Hindlimb muscle (tissue), 1 donor: ENCODE data around the gene CIAO3. TPM values are rescaled to one million over a fixed set of nuclear protein-coding genes. Genes with fewer than 3 reads are reported as not detected.
"Not testable (repeated sequence)": the region's sequence is repeated elsewhere in the genome, so short reads cannot be mapped to it uniquely, and the experiment has no call there.

Experiments used
- DNase-seq: peaks from one replicate; pipeline ENCODE4 v3.0.0-alpha.2; 2013
- polyA plus RNA-seq: library from polyadenylated mRNA; unstranded; fragments of 120-200 nt; gene quantifications from one replicate; pipeline ENCODE4 v1.2.1, GENCODE V29; 2013; ENCODE audit not compliant: insufficient read length

Gene CIAO3
- polyA plus RNA-seq, 1 donor: 17.1 TPM

DNA sequence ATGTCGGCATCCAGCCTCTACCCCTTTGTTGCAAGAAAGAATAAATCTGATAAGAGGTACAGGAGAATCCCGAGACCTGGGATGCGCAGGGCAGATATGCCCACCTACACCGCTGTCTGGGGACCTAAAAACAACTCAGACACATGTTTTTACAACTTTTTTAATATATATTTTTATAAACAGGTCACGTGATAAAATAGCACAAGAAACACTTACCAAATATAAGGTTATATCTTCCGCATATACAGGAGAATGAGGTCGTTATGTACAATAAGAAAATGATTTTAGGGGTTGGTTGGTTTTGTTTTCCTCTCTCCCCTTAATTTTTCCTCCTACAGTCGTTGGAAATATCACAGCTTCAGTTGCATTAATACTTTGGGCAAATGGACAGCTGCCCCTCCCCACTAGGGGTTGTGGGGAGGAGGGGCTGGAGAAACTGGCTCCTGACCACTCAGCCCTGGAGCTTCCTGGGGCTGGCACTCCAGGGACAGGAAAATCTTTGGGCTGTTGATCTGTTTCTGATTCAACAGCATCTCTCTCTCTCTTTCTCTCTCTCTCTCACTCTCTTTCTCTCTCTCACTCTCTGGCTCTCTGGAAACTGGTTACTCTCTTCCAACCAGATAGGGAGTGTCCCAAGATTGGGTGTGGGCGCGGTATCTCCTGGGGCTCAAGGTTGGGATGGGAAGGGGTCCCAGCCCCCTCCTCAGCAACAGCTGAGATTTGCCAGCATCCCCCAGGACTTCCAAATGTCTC is 48.3 kb downstream of the CIAO3 start:
- DNase-seq: no peak

DNA sequence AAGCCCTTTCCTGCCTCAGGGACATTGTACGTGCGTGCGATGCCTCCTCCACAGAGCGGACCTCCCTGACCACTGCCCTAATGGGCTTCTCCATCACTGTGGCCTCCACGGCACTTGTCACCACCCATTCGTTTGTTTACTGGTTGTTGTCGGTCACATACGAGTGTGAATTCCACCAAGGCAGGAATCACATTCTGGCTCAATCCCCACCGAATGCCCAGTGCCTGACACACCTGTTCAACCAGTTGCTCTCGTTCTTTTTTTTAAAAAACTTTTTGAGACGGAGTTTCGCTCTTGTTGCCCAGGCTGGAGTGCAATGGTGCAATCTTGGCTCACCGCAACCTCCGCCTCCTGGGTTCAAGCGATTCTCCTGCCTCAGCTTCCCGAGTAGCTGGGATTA is 49.6 kb downstream of the CIAO3 start:
- not testable (repeated sequence) for DNase-seq

DNA sequence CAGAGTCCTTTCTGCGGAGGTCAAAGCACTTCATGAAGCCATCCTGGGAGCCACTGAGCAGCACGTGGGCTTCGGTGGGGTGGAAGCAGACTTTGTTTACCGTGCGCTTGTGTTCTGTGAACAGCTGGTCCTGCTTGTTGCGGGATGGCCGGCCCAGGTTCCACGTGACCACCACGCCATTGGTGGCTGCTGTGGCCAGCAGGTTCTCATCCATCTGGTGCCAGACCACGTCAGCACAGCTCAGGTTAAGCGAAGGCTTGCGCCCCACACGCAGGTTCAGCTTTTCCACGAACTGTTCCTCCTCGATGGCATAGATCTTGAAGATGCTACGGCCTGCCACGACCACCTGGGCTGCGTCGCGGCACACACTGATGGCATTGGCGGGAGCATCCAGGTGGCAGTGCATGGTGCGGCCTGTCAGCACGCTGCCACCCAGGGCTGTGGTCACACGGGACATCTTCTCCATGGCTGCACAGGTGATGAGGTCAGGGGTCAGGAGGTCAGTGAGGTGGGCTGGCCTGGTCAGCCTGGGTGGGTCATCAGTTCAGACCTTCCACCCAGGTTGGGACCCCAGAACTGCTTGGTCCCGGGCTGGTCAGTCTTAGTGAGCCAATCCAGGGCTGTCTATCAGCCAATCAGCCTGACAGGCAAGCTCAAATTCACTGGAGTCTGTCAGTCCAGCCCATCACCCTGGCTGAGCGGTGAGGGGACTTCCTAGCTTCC is 51.5 kb downstream of the CIAO3 start:
- DNase-seq: no peak

DNA sequence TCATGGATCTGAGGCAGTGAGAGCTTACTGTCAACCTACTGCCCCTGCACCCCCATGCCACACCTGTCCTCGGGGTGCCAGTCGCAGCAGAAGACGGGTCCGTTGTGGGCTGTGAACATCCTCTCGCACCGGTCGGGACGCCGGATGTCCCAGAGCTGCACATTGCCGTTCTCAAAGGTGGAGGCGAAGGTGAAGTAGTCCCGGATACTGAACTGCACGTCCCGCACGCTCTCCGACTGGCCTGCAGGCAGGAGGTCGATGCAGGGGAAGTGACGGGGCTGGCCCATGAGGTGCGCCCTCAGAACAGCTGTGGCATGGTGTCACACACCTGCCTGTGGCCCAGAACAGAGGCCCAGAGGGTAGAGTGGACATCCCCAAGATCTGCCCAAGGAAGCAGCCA is 53.3 kb downstream of the CIAO3 start:
- DNase-seq: no peak

DNA sequence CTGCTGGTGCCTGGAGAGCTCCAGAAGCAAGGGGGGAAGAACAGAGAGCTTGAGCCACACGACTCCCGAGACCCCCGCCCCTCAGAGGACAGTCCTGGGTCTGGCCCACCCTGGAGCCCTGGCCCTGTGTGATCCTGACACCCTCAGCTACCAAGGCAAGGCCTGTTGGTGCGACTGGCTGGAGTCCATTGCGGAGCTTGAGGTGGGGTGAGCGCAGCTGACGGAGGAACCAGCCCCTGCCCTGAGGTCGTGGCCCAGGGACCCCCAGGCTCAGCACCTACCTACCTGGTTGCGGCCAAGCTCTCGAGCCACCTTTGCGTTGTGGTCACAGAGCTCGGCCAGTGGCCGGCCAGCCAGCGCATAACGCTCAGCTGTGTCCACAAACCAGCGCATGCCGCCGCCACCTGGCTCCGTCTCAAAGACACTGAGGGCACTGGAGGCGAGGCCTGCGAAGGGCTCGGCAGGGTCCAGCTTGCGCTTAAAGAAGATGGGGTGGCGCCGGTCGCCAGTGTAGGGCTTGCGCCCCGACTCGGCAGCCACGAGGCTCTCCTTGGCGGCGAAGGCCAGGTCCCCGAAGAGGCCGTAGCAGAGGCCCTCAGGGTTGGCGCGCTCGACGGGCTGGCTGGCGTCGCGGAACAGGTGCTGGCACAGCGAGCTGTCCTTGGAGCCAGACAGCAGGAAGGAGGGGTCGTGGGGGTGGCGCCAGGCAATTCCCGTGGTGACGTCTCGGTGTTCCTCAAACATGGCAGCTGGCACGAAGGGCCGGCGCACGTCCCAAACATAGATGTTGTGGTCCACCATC is 54.1 kb downstream of the CIAO3 start:
- no peak for DNase-seq

DNA sequence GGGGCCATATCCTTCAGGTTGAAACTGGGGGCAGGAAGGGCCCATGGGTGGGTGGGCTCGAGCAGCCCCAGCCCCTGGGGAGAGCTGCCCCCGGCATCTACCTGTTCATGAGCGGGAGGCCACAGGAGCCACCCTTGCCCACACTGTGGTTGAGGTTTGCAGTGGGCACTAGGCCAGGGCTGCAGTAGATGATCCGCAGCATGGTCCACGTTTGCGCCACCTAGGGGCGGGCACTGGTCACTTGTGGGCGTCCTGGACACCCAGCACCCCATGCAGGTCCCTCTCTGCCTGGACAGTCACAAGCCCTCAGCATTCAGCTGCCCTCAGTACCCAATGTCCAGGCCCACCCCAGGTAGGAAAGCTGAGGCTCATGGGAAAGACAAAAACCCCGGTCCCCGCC is 54.8 kb downstream of the CIAO3 start:
- no peak for DNase-seq

DNA sequence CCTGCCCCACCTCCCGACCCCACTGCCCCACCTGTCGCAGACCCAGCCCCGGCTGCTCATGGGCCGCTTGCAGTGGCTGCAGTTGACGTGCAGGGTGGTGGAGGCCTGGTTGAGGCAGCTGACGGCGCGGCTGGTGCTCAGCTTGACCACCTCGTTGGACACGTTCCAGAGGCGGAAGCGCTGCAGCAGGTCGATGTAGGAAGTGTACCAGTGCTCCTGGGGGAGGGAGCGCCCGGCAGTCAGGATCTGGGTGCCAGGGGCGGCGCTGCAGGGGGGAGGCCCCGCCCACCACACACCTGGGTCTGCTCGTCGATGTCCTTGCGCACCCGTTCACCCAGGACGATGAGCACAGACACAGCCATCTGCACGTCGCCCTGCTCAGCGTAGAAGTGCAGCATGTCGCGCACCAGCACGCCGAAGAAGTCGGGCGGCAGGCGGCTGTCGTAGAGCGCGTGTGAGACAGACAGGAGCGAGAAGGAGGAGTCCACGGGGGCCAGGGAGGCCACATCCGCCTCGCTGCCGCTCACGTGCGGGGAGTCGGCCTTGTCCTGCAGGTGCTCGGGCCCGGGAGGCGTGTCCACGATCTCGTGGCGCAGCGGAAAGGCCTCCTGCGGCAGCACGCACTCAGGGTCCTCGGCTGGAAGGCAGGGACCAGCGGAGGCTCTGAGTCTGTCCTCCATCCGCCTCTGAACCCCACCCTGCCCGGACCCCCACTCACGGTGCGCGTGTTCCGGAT is 55.7 kb downstream of the CIAO3 start:
- no peak for DNase-seq

DNA sequence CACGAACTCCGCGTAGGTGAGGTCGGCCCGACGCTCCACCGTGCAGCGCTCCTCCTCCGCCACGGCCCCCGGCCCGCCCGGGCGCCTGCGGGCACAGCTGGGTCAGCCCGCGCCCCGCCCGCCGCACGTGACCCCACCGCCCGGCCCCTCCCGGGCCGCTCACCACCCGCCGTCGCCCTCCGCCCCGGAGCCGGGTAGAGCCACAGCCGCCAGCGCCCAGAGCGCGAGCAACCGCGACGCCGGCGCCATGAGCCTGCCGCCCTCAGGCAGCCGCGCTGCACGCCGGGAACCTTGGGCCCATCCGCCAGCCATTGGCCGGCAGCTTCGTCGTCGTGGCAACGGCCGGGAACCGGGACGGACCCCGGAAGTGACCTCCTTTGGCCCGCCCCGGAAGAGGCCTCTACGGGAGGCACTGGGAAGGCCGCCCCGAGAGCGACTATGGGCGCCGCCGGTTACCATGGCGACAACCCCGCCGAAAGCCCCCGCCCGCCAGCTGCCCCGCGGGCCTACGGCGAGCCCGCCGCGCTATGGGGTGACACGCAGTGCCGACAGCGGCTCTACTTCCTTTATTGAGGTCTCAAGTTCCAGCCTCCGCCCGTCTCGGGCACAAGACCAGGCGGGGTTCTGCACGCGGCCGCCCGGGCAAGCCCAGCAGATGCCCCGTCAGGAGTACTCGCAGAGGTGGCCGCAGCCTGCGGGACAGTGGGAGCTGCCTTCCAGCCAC is 56.6 kb downstream of the CIAO3 start, which contains the start of gene JMJD8:
JMJD8 (minus strand) TSS at position 264 of the 724 bp plus-strand sequence; CDS start at position 249, 15 bp downstream.
- DNase-seq: peak; percentile 97

DNA sequence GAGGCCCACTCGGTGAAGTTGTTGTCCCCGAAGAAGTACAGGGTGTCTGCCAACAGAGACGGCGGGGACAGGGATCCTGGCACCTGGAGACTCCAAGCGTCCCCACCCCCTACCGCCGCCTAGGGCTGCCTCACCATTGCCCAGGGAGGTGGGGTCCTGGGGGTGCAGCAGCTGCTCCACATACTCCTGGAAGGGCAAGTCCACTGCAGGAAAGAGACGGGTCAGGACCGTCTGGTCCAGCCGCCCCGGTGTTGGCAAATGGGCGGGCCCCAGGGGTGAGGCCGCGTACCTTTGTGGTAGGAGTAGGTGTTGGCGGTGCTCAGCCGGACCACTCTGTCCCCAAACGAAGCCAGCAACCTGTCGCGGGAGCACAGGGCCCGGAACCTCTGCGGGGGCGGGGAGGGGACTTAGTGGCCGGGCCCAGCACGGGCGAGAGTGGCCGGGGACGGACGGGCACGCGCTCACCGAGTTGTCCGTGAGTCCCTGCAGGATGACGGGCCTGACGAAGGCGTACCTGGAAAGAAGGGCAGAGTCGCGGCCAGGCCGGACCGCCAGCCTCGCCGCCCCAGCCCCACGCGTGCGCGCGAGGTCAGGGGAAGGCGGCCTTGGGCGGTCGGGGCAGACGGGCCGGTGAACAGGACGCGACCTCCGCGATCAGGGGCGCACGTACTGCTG is 57.3 kb downstream of the CIAO3 start:
- DNase-seq: no peak

DNA sequence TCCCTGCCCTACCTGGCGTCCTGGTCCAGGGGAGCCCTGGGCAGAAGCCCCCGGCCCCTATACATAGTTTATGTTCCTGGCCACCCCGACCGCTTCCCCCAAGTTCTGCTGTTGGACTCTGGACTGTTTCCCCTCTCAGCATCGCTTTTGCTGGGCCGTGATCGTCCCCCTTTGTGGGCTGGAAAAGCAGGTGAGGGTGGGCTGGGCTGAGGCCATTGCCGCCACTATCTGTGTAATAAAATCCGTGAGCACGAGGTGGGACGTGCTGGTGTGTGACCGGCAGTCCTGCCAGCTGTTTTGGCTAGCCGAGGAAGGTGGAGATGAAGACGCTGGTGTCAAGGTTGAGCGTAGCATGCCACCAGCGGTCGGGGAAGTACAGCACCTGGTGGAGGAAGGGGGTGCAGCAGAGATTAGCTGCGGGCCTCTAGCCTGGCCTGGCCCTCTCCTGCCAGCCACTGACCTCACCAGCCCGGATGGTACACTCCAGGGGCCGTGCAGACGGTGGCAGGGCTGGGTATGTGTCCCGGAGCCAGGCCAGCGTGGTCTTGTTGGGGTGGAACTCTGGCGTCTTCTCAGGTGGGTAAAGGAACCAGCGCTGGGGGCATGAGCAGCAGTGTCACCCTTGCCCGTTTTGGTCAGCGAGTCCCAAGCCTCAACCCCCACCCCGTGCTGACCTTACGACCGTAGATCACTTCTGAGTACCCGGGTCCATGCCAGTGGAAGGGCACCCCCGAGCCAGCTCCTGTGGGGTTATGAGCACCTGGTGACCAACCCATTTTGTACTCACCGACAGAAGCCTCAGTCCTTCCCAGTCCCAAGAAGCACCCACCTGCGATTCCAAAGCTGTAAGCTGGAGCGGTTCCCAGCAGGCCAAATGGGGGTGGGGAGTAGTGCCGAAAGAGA is 58.1 kb downstream of the CIAO3 start:
- no peak for DNase-seq

DNA sequence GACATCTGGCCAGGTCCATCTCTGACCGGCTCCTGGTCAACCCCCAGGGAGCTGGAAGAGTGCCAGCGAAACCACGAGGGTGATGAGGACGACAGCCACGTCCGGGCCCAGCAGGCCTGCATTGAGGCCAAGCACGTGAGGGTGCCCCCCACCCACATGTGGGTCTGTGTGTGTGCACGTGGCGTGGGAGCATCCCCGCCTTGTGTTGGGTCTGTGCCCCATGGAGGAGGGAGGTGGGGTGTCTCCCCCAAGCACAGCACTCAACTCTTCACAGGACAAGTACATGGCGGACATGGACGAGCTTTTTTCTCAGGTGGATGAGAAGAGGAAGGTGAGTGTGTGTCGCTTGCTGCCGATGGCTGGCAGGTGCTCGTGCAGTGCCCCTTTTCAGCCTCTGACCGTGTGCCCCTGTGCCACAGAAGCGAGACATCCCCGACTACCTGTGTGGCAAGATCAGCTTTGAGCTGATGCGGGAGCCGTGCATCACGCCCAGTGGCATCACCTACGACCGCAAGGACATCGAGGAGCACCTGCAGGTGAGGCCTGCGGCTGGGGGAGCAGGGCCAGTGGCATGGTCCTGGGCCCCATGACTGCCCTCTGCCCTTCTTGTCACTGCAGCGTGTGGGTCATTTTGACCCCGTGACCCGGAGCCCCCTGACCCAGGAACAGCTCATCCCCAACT is 58.9 kb downstream of the CIAO3 start:
- DNase-seq: no peak

DNA sequence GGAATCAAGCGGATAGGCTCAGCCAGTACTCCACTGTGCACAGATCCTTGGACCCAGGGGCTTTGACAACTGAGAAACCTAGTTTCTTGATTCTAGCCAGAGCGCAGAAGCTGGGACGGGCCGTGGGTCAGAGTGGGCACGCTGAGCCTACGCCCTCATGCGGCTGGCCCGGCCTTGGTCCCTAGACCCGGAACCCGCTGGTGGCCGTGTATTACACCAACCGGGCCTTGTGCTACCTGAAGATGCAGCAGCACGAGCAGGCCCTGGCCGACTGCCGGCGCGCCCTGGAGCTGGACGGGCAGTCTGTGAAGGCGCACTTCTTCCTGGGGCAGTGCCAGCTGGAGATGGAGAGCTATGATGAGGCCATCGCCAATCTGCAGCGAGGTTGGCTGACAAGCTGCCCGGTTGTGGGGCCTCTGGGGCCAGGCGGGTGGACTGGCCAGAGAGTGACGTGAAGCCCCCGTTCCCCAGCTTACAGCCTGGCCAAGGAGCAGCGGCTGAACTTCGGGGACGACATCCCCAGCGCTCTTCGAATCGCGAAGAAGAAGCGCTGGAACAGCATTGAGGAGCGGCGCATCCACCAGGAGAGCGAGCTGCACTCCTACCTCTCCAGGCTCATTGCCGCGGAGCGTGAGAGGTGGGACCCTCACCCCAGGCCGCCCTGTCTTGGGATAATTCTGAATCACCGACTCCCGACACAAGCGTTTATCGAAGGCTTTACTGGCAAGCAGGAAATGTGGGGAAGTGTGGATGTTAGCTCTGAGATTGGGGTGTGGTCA is 59.6 kb downstream of the CIAO3 start:
- DNase-seq: no peak

DNA sequence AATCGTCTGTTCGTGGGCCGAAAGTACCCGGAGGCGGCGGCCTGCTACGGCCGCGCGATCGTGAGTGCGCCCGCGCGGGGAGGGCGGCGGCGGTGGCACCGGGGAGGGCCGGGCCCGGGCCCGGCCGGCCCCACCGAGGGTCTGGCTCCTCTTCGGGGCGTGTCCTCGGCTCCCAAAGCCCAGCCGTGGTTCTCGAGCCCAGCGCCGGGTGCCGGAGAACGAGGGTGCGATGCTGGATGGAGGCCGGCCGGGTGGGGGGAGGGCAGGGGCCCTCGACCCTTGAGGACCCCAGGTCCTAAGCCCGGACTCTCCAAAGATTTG is 60.2 kb downstream of the CIAO3 start:
- no peak for DNase-seq

DNA sequence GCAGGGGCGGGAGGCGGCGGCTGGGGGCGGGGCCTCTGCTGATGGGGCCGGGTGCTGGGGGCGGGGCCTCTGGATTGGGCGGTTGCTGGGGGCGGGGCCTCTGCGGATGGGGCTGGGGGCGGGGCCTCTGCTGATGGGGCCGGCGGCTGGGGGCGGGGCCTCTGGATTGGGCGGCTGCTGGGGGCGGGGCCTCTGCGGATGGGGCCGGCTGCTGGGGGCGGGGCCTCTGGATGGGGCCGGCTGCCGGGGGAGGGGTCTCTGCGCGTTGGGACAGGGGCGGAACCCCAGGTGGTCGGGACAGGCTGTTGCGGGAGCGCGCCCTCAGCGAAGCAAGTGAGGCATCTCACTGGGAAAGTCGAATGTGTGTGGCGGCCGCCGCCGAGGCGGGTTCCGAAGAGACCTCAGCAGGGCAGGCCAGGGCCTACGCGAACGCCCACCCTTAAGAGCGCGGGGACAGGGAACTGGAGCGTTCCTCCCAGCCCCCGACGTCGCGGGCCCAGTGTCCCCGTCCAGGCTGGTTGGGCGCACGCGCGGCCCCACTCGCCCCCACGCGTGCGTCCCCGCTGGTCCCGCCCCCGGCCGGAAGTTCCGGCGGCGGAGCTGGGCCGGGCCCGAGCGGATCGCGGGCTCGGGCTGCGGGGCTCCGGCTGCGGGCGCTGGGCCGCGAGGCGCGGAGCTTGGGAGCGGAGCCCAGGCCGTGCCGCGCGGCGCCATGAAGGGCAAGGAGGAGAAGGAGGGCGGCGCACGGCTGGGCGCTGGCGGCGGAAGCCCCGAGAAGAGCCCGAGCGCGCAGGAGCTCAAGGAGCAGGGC is 60.8 kb downstream of the CIAO3 start, which contains the start of gene STUB1:
STUB1 (plus strand) TSS at position 597 of the 811 bp plus-strand sequence; CDS start at position 713, 116 bp downstream.
- peak; percentile 91 for DNase-seq
